Activated CD4-positive, alpha-beta T cell treated with anti-CD3 and anti-CD28 coated beads, Interleukin-2, amount 10 ng/mL, durations not matched to agents 24 days and 14 days (primary cell): ENCODE results near the gene TNNT3. TPM values are rescaled to one million over a fixed set of nuclear protein-coding genes. Genes with fewer than 3 reads are reported as not detected.
"Not testable (repeated sequence)": the region's sequence is repeated elsewhere in the genome, so short reads cannot be mapped to it uniquely, and the experiment has no call there.

Source experiments
- DNase-seq: peaks from one replicate; pipeline ENCODE4 v3.0.0; 2022
- H3K27ac Mint-ChIP-seq: one replicate; pipeline ENCODE4 v1.8.0; 2022; ENCODE audit warnings: mild to moderate bottlenecking, mixed read lengths
- H3K27me3 Mint-ChIP-seq: one replicate; pipeline ENCODE4 v1.8.0; 2022; ENCODE audit warnings: mixed read lengths
- H3K36me3 Mint-ChIP-seq: one replicate; pipeline ENCODE4 v1.8.0; 2022; ENCODE audit warnings: low read depth, mild to moderate bottlenecking, mixed read lengths
- H3K4me1 Mint-ChIP-seq: one replicate; pipeline ENCODE4 v1.8.0; 2021; ENCODE audit warnings: mixed read lengths
- H3K4me3 Mint-ChIP-seq: one replicate; pipeline ENCODE4 v1.8.0; 2022; ENCODE audit warnings: mild to moderate bottlenecking, moderate library complexity, mixed read lengths
- H3K9me3 Mint-ChIP-seq: one replicate; pipeline ENCODE4 v1.8.0; 2021; ENCODE audit warnings: mixed read lengths
- intact Hi-C: fragments of 100-400 bp; cut with micrococcal nuclease; formaldehyde crosslinking; loops from one replicate; pipeline ENCODE4 v1.15.1; 2023
- total RNA-seq: library from RNA; stranded (reverse); gene quantifications from 2 replicates; pipeline ENCODE4 v1.2.3, GENCODE V29; 2022

The TNNT3 gene
- total RNA-seq, 1 donor from 2014 or later = 1.2 TPM

- Mint-ChIP-seq H3K27ac (peak overlapping the region; percentile 40), H3K4me1 (peaks cover 7% of the 10 kb centered on the region), H3K36me3 (peaks cover 2% of the 10 kb centered on the region), H3K9me3 (no peaks in the 10 kb centered on the region), H3K4me3 (no peak overlapping the region), H3K27me3 (no peaks in the 10 kb centered on the region)
- no peak for DNase-seq
- intact Hi-C loops = no loop called here
Measured at GRCh38 chr11:1877211-1878136, 42.0 kb upstream of the TNNT3 start.

- Mint-ChIP-seq H3K27me3 (no peaks in the 10 kb centered on the region), H3K27ac (no peak overlapping the region), H3K4me3 (no peak overlapping the region), H3K36me3 (peaks cover 2% of the 10 kb centered on the region), H3K4me1 (peaks cover 7% of the 10 kb centered on the region), H3K9me3 (no peaks in the 10 kb centered on the region)
- intact Hi-C loops = no loop called here
- no peak for DNase-seq
Measured at GRCh38 chr11:1878137-1879031, 41.1 kb upstream of the TNNT3 start.

- Mint-ChIP-seq H3K4me1 (peaks cover 5% of the 10 kb centered on the region), H3K9me3 (no peaks in the 10 kb centered on the region), H3K27me3 (no peaks in the 10 kb centered on the region), H3K4me3 (no peak overlapping the region), H3K36me3 (peaks cover 2% of the 10 kb centered on the region), H3K27ac (no peak overlapping the region)
- no peak for DNase-seq
- intact Hi-C loops = no loop called here
Measured at GRCh38 chr11:1879342-1879940, 40.1 kb upstream of the TNNT3 start.

DNA sequence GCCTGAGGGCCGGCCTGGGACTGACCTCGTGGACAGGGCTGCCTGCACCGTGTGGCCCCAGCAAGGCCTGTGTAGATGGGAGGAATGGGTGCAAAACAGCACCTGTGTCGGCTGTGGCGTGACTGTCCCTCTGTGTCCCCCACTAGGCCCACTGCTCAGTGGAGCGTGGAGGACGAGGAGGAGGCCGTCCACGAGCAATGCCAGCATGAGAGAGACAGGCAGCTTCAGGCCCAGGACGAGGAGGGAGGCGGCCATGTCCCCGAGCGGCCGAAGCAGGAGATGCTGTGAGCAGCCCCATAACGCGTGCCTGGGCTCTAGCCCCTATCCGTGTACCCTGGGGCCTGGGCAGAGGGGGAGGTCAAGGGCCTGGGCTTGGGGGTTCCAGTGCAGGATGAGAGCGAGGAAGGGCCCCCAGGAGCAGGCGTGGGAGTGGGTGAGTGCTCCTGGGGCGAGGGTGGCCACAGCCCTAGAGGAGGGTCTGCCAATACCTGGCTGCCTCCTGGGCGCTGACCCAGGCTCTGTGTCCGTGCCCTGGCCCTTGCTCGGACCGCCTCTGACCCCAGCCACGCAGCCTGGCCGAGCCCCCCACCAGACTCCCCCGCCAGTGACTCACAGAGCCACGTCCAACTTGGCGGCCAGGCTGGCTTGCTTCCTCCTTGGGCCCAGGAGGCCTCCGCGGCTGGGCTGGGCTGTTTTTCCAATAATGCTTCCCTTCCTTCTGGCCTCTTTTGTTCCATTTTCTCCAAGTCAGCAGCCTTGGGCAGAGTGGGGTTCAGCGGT is 39.4 kb upstream of the TNNT3 start:
- Mint-ChIP-seq H3K4me1 (peaks cover 5% of the 10 kb centered on the region), H3K27ac (no peak overlapping the region), H3K27me3 (no peaks in the 10 kb centered on the region), H3K9me3 (no peaks in the 10 kb centered on the region), H3K4me3 (no peak overlapping the region), H3K36me3 (peaks cover 2% of the 10 kb centered on the region)
- intact Hi-C loops = loop anchor here (5.0 kb wide), 2 partner anchors 37 to 272 kb away; partner anchors contain the start of gene TNNT3
- no peak for DNase-seq

- Mint-ChIP-seq H3K27me3 (no peaks in the 10 kb centered on the region), H3K4me1 (peaks cover 4% of the 10 kb centered on the region), H3K9me3 (no peaks in the 10 kb centered on the region), H3K4me3 (no peak overlapping the region), H3K27ac (no peak overlapping the region), H3K36me3 (peaks cover 2% of the 10 kb centered on the region)
- intact Hi-C loops = loop anchor here (5.0 kb wide), 2 partner anchors 36 to 271 kb away; partner anchors contain the start of gene TNNT3
- peak; percentile 56 for DNase-seq
Measured at GRCh38 chr11:1880746-1881441, 38.6 kb upstream of the TNNT3 start.

DNA sequence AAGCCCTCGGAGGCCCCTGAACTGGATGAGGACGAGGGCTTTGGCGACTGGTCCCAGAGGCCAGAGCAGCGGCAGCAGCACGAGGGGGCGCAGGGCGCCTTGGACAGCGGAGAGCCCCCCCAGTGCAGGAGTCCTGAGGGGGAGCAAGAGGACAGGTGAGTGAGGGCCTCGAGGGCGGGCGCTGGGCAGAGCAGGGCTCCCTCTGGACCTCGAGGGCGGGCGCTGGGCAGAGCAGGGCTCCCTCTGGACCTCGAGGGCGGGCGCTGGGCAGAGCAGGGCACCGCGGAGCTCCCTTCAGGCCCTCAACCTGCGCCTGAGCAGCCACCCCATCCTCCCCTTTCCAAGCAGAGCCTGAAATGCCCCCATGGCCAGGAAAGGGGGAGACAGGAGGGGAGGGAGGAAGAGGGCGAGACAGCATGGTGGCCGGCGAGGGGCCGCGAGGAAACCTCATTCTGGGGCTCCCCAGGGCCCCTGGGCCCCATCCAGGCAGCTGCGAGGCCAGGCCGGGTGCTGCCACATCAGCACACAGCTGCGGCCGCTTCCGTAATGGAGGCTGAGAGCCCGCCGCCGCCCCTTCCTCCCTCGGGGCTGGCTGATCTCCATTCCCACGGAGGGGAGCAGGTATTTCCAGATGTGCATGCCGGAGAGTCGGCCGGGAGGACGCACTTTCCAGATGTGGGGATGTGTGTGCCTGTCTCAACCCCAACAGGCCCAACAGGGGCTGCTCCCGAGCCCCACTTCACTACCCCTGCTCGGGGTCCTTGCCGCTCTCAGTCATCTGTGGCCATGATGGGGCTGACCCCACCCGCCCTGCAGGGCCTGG is 37.9 kb upstream of the TNNT3 start:
- DNase-seq = peak; percentile 58
- H3K9me3 Mint-ChIP-seq = no peaks in the 10 kb centered on the region
- H3K4me3 Mint-ChIP-seq = no peak overlapping the region
- peaks cover 4% of the 10 kb centered on the region for H3K4me1 Mint-ChIP-seq
- H3K27ac Mint-ChIP-seq = no peak overlapping the region
- H3K27me3 Mint-ChIP-seq = no peaks in the 10 kb centered on the region
- intact Hi-C loops = loop anchor here (5.0 kb wide), 2 partner anchors 36 to 271 kb away; partner anchors contain the start of gene TNNT3
- peaks cover 2% of the 10 kb centered on the region for H3K36me3 Mint-ChIP-seq

DNA sequence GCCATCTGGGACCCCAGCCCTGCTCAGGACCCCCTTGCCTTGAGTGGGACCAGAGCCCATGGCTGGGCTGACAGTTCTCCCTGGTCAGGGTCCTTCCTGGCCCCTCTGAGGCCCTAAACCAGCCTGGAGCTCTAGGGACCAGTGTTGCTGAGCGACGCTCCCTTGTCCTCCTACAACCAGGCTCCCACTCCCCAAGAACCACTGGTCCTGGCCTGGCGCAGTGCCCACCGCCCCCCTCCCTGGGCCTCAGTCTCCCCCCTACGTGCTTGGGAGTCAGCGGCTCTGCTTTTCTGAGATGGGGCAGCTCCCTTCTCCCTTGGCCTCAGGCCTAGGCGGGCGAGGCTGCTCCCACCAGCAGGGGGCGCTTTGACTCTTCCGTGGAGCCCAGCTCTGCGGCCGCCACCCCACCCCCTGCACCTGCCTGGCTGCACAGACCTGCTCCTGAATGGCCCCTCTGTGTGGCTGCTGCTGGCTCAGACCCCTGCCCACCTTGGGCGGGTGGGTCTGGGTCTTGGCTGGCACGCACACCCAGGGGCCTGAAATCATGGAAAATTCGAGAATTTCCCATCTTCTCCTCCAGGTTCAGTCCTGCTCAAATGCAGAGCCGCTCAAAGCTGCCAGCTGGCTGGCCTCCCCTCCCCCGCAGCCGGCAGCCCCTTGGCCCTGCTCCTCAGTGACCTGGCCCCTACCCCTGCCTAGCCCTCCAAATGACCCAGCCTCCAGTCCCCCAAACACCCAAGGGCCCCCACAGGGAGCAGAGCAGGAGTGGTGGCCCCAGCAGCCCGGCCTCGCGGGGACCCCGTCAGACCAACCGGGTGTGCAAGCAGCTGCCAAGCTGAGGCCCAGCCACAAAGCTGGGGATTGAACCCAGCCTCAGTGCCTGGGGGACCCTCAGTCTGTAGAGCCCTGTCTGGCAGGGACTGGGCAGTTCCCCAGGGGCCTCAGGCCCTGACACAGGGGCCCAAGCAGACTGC is 37.0 kb upstream of the TNNT3 start:
- Mint-ChIP-seq H3K27ac (no peak overlapping the region), H3K4me3 (no peak overlapping the region), H3K27me3 (no peaks in the 10 kb centered on the region), H3K9me3 (no peaks in the 10 kb centered on the region), H3K4me1 (peaks cover 5% of the 10 kb centered on the region), H3K36me3 (peaks cover 8% of the 10 kb centered on the region)
- peak; percentile 92 for DNase-seq
- intact Hi-C loops = loop anchor here (5.0 kb wide), 2 partner anchors 35 to 270 kb away; partner anchors contain the start of gene TNNT3

DNA sequence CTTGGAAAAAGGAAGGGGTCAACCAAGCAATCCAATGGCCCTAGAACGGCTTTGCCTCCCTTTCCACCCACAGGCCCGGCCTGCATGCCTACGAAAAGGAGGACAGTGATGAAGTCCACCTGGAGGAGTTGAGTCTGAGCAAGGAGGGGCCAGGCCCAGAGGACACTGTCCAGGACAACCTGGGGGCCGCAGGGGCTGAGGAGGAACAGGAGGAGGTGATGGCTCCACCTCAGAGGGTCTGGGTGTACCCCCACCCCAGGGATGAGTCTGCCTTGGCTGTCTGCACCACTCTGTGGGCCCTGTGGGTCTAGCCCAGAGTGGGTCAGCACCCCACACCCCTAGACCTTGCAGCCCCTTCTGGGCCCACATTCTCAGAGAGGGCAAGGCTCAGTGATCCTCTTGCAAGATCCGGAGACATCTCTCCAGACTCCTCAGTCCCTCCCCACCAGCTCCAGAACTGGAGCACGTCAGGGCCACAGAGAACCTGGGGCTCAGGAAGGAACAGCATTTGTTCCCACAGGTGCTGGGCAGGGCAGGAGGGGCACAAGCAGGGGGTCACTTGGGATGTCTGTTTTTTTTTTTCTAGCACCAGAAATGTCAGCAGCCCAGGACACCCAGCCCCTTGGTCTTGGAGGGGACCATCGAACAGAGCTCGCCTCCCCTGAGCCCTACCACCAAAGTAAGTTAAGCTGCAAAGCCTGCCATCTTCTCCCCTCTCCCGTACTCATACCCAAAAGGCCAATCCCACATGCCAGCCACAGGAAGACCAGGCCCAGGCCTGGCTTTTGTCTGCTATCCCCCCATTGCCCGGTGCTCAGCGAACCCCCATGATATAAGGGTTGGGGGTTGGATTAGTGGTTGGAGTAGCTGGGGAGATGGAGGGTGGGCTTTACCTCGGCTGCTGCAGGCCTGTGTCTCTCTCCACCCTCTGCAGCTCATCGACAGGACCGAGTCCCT is 35.9 kb upstream of the TNNT3 start:
- Mint-ChIP-seq H3K36me3 (peaks cover 15% of the 10 kb centered on the region), H3K4me1 (peaks cover 15% of the 10 kb centered on the region), H3K27ac (no peak overlapping the region), H3K4me3 (no peak overlapping the region), H3K27me3 (no peaks in the 10 kb centered on the region), H3K9me3 (no peaks in the 10 kb centered on the region)
- DNase-seq = no peak
- intact Hi-C loops = loop anchor here (5.0 kb wide), 2 partner anchors 34 to 269 kb away; partner anchors contain the start of gene TNNT3

- Mint-ChIP-seq H3K27me3 (no peaks in the 10 kb centered on the region), H3K4me3 (no peak overlapping the region), H3K27ac (no peak overlapping the region), H3K9me3 (no peaks in the 10 kb centered on the region), H3K4me1 (peaks cover 19% of the 10 kb centered on the region), H3K36me3 (peaks cover 19% of the 10 kb centered on the region)
- DNase-seq = no peak
- intact Hi-C loops = loop anchor here (5.0 kb wide), 2 partner anchors 33 to 268 kb away; partner anchors contain the start of gene TNNT3
Measured at GRCh38 chr11:1884303-1884700, 35.2 kb upstream of the TNNT3 start.

- H3K9me3 Mint-ChIP-seq, DNase-seq, H3K27ac Mint-ChIP-seq, H3K27me3 Mint-ChIP-seq, intact Hi-C loops, H3K4me3 Mint-ChIP-seq: not testable (repeated sequence)
- H3K4me1 Mint-ChIP-seq = peaks cover 19% of the 10 kb centered on the region
- peaks cover 18% of the 10 kb centered on the region for H3K36me3 Mint-ChIP-seq
Measured at GRCh38 chr11:1886551-1886950, 33.0 kb upstream of the TNNT3 start.
